Stimulated activated CD8-positive, alpha-beta memory T cell treated with anti-CD3 and anti-CD28 coated beads, Interleukin-12 subunit alpha, Interleukin-12 subunit beta, amount 100 ng/mL, for 24 hours (primary cell): ENCODE measurements around the gene MTUS2.

Experiments
- DNase-seq: peaks from one replicate; pipeline ENCODE4 v3.0.0-alpha.2; 2020; ENCODE audit errors: extremely low read depth

The MTUS2 gene

DNA sequence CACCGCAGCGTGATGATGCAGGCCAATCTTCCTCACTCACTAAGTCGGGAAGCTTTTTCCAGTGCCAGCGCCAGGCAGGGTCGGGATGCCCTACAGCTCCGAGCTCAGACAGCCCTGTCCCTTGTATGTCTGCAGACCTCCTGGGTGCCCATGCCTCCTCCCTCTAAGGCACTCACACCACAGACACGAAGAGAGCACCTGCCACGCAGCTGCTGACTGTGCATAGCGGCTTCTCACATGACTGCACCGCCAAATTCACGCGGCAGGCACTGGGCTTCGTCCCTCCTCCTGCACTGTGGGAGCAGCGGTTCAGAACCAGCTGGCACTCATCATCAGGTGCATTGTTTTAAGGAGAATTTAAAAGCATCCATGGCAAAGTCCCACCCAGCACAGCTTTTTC lies 687.2 kb downstream of the MTUS2 start:
- no peak for DNase-seq

DNA sequence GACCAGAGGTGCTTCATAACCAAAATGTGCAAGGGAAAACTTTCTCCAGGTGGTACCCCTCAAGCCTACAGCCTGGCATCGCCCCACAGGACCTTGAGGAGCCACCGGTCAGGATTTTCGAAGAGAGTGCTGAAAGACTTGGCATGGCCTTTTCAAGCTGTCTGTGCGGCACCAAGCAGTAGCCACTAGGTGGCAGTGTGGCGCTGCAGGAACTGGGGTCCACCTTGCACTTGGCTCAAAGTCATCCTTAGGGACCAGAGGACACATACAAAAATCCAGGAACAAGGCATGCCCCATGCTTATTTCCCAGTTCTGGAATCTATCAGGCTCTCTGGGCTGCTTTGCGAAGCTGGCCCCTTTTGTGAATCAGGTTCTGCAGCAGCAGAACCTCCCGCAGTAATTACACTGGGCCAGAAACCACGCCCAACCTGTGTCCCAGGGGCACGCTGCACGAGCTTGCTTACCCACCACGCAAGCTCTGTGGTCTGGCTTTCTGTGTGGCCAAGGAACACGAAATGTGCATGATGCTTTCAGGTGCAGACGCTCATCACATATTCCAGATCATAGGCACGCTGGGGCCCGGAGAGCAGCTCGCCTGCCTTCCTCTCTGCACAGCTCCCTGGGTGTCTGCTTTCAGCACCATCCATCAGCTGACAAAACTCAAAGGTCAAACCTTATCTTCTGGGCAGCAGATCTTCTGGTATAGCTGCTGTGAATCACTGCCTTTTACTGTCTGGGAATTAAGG lies 688.2 kb downstream of the MTUS2 start:
- peak; percentile 28 for DNase-seq

DNA sequence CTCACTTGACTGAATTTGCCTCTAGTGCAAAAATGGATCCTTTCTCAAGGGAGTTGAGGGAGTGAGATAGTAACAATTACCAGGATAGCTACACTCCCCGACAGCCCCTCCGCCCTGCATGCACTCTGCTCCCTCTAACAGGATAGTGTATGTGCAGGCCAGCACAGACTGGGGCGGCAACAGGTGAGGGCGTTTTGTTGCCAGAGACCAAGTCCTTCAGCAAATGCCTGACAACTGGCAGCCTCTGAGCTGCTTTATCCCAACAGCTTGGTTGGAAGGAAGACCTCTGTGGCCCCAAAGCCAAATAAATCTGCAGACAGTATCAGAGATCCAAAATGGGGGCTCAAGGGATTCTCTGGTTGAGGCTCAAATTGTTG lies 688.7 kb downstream of the MTUS2 start:
- no peak for DNase-seq

DNA sequence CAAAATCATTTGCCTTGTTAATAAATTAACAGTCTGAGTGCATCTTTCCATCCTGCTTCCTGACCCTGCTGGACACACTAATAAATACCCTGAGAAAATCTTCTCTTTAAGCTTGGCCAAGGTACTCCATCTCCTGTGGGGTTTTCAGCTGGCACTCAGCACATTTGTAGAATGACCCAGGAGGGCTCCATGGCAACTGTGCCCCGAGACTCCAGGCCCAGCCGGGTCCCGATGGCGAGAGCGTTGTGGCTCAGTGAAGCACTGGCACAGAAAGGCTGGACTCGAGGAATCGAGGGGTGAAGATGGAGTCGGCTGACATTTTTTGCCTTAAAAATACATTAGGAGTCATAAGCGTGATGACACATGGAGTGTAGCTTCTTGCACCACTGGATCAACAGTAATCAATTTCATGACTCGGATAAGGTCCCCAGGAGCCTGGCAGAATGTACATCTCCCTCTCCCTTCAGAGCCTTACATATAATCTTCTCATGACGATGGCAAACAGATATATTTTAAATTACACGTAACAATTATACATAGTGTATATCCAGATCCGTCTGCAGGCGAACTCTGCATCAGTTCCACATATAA lies 690.0 kb downstream of the MTUS2 start:
- no peak for DNase-seq

DNA sequence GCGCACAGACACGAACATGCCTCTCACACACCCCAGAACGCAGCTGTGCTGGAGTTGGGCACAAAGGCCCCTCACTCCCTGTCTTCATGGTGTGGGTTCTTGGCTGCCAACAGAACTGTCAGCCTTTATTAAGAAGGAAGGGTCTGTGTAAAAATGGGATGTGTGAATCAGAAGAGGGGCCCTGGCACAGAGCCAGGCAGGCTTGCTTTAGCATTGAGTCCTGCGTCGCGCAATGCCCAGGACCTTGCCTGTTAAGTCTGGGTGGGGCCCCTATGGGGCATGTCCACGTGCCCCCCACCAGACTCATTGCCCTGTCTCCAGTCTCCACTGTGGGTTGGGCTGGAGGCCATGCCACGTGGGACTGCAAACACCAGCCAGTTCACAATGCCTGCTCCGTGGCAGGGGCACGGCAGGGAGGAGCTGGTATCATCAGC lies 690.5 kb downstream of the MTUS2 start:
- no peak for DNase-seq

DNA sequence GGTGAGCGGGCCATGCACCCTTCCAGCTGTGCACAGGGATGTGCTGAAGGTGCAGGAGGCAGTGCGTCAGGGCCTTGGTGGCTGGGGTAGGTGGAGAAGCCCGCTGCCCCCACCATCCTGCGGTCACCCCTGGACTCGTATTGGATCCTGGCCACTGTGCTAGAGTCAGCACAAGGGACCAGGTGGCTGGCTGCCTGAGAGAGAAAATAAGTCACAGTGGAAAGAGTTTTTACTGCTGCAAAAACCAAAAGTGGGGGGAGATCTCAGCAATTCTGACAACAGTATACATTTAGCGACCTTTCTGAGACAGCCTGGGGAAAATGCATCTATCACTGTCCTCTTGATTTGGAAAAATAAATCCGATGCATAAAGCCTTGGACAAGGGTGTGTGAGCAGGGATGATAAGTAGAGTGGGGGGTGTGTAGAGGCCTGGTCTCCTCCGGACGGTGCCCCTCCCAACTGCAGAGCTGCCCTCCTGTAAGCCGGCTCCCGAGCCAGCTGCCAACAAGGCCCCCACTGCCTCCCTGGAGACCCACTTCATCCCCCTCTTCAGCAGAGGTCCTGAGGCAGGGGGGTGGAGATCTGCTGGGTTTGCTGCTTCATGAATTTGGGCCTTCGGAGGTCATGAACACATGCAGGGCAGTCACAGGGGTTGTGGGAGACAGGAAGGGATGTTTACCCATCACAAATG lies 691.1 kb downstream of the MTUS2 start:
- no peak for DNase-seq

DNA sequence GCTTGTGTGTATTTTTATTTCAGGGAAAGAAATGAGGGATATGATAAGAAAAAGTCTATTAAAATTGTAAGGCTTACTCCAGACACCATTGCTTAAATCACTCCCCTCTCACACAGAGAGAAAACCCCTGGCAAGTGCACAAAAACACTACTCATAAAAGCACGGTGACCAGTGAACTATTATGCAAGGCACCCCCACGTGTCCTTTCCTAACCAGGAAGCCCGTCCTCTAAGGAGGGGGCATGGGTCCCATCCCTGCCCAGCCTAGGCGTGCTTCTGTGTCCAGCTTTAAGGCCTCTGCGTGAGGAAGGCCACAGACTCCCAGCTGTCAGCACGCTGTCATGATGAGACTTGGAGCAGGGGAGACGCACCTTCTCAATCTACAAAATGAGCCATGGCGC lies 691.8 kb downstream of the MTUS2 start:
- no peak for DNase-seq

DNA sequence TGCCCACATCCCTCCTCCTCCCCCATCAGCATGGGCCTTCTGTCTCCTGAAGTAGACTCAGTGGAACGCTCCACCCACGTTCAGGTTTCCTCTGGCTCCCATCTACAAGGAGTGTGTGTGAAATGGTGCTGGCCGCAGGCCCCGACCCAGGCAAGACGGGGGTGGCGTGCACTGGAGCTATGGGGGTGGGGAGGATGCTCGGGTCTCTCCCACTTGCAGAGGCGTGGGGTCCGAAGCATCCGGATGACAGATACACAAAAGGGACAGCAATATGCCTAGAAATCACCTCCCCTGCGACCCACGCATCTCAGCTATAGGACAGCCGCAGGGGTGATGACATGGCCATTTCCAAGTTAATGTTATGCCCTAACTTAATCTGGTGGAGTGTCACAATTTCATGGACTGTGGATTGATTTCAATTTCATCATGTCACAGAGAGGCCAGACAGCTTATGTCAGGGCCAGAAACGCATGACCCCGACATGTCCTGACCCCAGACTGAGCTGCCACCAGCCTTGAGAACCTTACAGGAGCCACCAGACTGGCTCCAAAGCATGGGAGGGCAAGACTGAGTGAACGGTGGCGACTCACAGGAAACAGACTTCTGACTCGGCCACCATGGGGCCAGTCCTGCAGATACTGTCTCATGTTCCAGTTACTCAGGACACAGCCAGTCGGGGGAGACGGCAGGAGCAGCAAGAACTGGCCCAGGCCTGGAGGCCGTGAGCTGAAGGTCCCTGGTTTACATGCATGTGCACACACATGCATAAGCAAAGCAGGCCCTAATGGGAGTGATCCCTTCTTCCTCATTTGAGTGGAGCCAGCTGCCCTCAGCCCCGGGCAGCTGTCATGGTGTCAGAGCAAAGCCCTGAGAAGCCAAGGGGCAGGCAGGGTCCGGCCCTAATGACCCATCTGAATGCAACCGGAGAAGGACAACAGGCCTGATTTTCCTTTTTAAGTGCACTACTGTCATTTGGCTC lies 693.2 kb downstream of the MTUS2 start:
- DNase-seq: no peak

DNA sequence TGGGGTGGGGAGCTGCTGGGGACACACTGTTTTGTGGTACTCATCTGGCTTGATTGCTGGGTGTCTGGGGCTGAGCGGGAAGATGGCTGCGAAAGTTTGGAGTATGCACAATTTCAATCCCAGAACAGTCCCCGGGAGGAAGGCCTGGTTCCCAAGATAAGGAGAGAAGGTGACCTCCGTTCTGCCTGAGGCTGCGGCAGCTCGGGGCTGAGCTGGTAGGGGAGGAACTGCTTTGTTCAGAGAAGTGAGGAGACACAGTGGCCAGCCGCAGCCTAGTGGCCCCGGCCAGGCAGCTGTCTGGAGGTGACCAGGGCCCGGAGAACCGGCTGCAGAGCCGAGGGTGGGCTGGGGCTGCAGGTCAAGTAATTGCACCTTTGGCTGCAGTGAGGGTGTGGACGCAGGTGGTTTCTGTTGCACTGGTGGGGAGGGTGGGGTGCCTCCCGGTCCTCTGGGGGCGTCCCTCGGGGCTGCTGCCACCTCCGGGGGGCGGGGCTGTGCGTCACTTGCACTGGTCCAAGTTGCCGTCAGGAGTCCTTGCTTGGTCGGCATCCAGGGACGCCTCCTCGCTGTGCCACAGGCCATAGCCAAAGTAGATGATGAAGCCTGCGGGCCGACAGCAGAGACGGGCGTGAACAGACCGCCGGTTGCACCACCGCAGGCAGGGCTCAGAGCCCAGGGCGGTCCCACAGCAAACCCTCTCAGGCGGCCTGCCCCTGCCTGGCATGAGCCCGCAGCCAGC lies 694.0 kb downstream of the MTUS2 start:
- no peak for DNase-seq

DNA sequence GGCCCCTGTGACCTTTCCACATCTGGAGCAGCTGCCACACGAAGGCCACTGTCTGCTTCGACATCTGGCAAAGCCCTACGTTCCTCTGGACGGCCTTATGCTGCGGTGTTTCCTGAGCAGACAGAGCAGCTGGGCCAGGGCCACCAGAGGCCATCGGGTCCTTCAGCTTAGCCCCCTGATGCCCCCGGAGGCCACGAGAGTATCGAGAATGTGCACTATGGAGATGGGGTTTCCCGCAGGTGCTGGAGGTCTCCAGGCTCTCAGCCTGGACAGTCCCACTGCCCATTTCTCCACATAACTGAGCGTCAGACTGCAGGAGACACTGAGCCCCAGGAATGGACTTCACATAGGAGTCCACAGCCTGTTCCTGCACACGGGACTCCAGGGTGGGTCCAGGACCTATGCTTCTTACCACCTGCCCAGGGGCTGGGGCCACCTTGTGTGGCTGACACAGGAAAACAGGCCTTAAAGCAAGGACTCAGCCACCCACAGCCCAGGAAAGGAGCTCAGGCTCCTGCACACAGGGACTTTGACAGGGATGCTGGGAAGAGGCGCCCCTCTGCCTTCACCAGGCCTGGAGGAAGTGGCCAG lies 694.7 kb downstream of the MTUS2 start:
- no peak for DNase-seq

DNA sequence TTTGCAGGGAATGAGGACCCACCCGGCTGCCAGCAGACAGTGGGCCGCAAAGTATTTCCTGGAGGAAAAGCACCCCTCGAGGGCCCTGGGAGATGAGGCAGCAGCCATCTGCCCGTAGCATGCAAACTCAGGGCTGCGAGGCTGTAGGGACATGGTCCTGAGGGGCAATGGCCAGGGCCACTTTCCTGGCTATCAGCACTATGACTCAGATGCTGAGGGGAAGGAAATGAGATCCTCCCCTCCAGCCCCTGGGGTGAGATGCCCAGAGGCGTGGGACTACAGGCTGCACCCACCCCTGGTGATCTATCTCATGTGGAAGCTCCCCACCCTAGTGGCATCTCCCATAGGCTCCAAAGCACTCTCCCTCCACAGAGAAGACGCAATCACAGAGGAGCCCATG lies 695.2 kb downstream of the MTUS2 start:
- DNase-seq: no peak

DNA sequence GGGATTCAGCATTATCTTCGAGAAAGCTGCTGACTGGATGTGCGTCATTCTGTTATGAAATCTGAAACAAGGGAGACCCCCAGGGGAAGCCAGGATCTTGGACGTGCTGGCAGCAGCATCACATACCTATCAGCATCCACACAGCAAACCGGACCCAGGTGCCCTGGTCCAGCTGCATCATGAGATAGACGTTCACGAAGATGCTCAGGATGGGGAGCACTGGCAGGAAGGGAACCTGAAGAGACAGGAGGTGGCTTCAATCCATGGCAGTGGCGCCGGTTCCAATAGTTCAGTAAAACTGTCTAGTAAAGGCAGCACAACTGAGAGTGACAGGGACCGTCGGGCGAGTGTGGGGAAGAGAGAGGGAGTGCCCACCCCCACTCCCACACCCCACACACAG lies 695.9 kb downstream of the MTUS2 start:
- DNase-seq: no peak

DNA sequence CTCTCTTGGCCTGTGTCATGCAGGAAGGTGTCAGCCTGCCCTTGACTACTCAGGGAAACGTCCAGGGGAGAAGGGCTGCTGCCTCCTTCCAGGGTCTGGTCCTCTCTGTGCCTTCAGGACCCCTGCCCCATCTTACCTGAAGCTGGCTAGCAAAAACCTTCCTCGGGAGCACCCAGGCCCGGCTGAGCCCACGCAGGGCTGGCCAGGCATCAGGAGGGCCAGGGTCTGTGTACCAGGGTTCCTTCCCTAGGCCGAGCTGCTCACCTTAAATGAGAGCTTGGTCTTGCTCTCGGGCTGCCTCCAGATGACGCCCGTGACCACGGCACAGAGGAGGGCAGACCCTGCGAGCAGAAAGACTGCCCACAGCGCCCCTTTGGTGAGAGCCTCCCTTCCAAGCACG lies 696.7 kb downstream of the MTUS2 start:
- no peak for DNase-seq

DNA sequence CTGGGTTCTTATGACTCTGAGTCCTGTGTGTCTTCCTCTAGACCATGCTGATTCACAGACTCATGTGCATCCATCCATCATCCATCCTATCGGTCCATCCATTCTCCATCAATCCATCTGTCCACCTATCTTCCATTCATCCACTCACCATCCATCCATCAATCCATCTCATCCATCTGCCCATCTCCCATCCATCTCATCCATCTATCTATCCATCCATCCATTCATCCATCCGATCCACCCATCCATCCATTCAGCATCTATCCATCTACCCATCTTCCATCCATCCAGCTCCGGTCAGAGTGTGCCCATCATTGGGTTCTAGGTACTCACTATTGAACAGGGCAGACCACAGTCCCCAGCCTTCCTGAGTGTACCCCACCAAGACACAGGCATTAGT lies 699.8 kb downstream of the MTUS2 start:
- DNase-seq: no peak

DNA sequence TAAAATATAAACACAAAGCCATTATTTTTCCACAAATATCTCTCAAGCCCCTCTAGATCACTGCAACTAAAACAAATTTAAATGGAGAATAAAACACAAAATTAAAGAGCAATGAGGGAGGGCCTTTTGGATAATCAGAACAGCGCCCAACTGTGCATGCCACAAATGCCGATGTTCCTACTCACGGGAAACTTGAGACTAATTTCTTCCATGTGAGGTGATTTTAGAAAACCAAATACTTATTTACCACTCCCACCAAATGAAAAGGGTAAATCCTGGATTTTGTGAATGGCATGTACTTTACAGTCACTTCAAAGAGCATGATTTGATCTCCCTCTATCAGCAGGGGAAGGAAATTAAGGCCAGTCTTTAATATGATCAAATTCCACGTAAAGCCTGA lies 700.5 kb downstream of the MTUS2 start:
- DNase-seq: no peak

DNA sequence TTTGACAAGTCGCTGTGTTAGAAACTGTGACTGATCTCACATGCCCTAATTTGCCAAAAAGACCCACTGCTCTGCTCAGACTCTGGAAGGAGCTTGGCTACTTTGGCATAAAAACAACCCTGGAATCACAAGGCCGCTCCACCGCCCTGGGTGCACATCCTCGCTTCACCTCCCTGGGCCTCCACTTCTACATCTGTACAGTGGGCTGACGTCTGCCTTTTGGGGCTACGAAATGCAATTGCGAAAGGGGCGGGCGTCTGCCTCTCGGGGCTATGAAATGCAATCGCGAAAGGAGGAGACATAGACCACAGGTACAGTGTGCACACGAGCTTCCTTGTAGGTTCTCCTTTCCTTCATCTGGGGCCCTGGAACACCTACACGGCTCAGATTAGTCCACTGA lies 701.2 kb downstream of the MTUS2 start:
- DNase-seq: no peak

DNA sequence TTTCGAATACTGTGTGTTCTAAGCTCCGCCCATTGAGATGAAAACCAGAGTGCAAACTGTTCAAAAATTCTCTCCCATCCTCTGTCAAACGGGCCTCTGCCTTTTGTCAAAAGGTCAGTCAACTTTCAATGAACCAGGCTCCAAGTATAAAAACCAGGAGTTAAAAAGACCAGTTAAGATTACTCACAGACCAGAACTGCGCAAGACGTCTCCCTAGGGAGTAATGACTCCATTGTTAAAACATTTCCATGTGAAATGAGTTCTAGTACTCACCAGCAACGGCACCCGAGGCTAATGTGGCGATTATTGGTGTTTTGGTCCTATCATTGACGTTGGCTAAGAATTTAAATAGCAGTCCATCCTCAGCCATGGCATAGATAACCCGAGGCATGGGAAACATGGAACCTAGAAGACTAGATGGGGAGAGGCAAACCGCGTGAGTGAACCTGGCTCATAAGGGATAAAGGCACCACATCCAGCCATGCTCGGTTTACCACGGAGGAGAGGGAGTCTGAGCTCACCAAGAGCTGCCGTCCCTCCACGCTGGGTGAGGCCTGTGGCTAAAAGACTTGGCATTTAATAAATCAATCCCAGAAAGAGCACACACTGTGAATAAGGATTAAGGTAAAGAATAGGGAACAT lies 702.0 kb downstream of the MTUS2 start:
- no peak for DNase-seq

DNA sequence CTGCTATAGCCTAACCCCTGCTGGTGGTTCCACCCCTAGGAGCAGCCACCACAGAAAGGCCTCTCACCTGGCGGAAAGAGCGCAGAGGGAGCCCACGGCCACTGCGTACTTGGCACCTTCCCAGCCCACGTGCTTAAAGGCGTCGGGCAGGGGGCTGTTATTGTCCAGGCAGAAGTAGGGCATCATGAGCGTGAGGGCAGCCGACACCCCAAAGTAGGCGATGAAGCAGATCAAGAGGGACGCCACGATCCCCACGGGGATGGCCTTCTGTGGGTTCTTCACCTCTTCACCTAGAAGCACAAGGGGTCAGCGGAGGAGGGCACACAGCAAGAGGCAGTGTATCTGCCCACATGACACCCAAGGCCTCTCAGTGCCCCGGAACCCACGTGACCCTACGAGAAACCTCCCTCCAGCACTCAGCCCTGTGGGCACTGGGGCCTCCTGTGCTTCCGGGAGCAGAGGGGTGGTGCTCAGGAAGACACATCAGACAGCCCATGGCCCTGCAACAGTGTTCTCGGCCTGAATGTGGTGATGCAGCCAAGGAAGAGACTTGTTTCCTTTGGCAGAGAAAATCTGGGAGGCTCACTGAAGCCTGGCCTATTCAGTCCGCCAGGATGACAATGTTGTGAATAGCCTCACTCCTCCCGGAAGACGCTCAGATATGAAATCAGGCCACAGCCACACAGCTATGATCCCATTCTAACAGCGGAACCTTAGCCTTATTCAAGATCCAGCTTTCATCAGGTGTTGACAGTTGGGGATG lies 703.2 kb downstream of the MTUS2 start:
- no peak for DNase-seq

DNA sequence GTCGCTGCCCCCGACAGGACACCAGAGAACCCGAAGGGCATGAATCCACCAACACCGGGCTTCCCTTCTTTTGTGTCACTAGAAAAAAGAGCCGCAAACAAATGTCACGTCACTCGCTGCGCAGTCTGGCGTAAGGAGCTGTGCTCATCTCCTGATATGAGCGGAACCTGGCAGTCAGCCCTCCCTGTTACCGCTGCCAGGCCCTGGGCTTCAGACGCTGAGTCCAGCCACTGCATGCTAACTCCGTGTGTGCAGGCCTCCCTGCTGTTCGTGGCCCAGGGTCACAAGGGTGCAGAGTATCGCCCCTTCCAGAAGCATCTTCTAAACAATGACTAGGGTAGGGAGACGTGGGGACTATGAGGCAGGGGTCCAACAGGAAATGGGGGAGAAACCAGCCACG lies 704.0 kb downstream of the MTUS2 start:
- DNase-seq: no peak

DNA sequence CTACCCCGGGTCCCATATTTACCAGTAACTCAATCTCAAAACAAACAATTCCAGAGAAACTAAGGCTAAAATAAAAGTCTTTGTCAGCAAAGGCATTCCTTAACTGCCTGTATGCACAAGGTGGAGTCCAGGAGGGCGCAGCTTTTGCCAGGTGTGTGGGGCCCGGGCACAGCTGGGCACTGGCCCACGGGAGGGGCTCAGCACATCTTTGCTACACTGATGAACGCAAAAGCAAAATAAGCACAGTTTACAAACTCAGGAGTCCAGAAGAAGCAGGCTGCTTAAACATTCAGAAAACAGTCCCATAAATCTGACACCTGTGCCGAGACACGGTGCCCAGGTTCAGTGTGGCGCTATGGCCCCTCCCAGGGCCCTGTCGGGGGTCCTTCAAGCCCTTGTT lies 704.5 kb downstream of the MTUS2 start:
- DNase-seq: no peak
